Measurements from ENCODE around the gene ZFAND6.
"Not testable (repeated sequence)": the region's sequence is repeated elsewhere in the genome, so short reads cannot be mapped to it uniquely, and the experiment has no call there.

ZFAND6 gene

DNA sequence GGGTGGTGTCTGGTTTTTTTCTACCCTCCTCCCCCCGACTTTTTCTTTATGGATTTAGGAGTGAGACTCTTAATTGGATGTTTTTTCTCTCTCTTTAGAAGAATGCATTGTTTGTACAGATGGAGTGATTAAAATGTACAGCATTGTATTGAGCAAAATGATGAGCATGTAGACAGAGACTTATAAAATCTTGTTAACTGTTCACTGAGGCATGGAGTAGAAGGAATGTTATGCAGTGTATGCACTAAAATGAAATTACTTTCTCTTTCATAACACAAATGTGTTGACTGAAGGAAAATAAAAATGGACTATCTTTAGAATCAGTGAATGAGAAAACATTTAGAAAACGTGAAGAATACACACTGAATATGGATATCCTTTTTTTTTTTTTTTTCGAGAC, 39.8 kb downstream of the ZFAND6 start:
- DNase-seq (ENCODE audit: low read depth) = no peak

DNA sequence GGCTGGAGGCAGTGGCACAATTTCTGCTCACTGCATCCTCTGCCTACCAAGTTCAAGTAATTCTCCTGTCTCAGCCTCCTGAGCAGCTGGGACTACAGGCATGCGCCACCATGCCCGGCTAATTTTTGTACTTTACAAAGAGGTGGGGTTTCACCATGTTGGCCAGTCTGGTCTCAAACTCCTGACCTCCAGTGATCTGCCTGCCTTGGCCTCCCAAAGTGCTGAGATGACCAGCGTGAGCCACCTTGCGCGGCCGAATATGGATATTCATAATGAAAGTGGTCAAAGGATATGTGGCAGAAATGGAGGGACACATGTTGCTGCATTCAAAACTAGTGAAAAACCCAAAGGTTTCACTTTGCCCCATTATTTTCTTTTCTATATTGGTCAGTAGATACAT, 40.2 kb downstream of the ZFAND6 start:
- not testable (repeated sequence) for DNase-seq (ENCODE audit: low read depth)

DNA sequence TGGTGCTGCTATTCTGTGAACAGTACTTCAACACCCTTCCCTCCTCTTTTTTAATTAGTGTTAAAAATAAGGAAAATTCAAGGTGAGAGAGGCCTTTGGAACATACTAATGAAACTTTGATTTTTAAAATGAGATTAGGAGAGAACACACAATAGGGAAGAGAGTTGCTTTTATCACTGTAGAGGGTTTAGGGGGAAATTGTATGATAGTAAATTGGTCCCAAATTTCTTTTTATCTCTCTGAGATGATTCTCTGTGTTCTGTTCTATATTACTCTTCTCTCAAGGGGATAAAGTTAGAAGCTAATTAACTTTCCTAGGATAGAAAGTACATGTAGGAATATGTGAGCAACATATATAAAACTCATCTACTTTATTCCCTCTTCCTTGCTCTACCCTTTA, 40.8 kb downstream of the ZFAND6 start:
- DNase-seq (ENCODE audit: low read depth) = no peak

DNA sequence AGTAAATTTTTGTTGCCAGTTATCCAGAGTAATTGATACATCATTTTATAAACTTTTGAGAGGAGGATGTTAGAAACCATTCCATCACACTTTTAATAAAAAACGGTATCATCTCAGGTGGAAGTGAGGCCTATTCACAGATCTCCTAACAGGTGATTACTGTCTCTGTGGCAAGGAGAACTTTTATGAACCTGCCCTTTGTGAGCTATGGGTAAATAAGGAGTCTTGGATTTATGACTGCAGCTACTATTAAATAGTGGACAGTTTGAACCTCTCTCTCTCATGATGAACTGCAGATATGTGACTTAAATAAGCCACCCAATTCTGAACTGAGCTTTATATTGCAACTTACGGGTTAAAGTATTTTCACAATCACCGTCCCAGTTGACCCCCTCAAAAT, 45.7 kb downstream of the ZFAND6 start:
- no peak for DNase-seq (ENCODE audit: low read depth)

DNA sequence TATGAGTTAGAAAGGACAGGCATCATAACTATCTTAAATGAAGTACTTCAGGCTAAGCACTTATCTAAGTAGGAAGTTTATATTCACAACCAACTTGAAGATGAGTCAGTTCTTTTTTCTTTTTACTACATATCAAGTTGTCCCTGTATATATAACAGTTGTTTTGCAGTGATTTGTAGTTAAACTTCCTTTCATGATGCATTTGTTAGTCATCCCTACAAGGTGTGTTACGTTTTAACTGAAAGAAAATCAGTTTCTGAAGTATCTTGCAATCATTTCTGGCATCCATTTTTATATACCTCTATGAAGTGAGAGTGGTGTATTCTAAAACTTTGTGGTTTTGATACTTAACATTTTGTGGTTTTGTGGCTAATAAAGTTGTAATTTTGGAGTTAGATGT, 46.1 kb downstream of the ZFAND6 start:
- DNase-seq (ENCODE audit: low read depth) = no peak

DNA sequence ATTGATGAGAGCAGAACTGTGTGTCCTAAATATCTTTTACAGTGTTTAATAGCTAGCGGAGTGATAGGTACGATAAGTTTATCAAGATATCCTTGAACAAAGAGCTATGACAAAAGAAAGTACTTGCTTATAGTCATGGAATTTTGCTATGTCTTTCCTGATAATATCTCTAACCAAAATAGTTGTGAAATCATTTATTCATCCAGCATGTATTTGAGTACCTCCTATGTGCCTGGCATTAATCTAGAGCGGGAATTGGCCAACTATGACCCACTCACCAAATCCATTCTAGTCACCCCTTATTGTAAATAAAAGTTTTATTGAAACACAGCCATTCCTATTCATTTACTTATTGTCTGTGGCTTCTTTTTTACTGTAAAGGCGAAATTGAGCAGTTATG, 46.6 kb downstream of the ZFAND6 start:
- DNase-seq (ENCODE audit: low read depth) = no peak

DNA sequence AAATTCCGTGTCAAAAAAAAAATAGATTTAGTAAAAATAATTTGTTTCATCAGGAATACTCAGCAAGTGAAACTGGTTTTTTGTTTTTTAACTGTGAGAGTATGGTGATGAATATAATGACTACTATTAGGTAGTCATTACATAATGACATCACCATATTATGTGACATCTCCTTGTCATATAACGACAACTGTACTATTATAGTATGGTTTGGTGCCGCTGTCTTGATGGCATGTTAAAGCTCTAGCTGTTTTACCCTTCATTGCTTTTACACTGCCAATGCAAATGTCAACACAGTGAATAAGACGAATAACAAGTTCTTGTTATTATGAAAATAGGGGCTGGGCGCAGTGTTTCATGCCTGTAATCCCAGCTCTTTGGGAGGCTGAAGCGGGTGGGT, 47.7 kb downstream of the ZFAND6 start:
- no peak for DNase-seq (ENCODE audit: low read depth)

DNA sequence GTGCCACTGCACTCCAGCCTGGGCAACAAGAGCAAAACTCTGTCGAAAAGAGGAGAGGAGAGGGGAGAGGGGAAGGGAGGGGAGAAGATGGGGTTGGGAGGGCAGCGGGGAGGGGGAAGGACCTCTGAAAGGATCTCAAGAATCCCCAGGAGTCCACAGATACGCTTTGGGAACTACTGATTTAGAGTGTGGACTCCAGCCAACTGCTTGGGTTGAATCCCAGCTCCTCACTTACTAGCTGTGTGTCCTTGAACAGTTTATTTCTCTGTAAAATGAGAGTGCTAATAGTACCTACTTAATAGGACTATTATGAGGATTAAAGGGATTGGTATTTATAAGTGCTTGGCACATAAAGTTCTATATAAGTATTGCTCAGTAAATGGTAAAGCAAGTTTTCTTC, 48.3 kb downstream of the ZFAND6 start:
- DNase-seq (ENCODE audit: low read depth) = no peak

DNA sequence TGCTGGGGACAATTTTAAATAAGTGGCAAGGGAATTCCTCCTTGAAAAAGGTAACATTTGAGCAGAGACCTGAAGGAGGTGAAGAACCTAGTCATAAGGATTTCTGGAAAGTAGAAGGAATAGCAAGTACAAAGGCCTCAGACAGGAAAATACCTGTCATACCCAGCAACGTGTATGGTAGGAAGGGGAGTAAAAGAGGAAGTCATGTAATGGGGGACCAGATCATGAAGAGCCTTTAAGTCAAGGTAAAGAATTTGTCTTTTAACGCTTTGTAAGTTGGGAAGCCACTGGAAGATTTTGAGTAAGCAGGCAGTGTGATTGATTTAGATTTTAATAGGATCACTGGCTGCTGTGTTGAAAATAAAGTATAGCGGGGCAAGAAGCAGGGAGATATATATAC, 49.9 kb downstream of the ZFAND6 start:
- no peak for DNase-seq (ENCODE audit: low read depth)

DNA sequence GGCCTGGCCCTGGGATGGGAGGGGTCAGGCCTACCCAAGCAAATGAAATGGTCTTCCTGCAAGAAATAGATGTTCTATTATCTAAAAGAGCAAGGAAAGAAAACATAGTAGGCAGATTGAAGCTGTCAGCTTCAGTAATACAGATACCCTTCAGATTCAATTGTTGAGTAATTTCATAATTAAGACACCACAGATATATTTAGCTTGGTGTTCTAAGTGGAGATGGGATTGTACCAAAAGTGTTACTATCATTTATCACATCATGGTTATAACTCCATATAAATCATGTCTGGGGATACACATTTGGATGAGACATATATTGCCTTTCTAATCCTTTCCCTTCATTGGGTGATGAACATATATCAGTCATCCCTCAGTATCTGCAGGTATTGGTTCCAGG, 51.4 kb downstream of the ZFAND6 start:
- no peak for DNase-seq (ENCODE audit: low read depth)

DNA sequence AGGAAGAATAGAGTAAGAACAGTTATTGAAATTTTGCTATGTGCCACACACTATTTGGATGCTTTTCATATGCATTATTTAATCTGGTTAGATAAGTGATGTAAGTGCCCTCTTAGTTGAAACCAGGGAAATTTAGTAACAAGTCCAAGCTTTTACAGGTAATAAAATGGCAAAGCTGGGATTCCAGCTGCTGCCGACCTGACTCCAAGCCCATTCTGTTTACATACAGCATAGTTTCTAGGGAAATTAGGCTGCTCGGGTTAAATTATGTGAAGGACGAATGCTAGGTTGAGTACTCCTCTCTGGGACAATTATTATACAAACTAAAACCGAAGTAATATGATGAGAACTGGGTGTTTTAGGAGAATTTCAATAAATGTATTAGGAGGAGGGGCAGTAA, 54.6 kb downstream of the ZFAND6 start:
- no peak for DNase-seq (ENCODE audit: low read depth)

DNA sequence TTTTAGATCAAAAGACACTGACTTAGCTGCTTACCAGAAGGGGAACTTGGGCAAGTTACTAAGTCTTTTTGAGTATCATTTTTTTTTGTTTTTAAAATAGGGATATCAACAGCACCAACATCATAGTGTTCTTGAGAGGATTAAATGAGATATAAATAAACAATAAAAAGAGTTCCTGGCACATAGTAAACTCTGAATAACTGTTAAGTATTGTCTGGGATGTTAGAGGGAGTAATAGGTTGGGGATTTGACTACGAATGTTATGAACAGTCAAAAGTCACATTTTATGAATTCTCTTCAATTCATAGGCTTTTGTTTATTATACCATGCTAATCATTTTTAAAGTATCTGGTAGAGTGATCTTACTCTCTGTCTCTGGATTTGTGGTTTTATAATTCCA, 55.5 kb downstream of the ZFAND6 start:
- no peak for DNase-seq (ENCODE audit: low read depth)

DNA sequence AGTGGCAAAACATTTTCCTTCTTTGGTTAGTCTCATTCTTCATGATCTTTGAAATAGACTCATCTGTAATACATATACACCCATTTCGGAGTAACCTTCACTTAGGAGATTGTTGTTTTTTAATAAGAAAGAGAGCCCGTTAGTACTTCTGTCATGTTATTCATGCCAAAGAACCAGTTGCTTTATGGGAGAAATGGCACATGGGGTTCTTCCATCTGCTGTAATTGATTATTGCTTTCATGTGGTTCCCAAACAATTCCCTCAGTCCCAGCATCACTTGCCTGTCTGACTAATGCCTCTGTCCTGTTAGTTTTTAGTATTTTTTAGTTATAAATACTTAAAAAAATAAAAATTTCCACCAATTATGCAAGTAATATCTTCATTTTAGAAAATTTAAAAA, 59.5 kb downstream of the ZFAND6 start:
- DNase-seq (ENCODE audit: low read depth) = no peak

DNA sequence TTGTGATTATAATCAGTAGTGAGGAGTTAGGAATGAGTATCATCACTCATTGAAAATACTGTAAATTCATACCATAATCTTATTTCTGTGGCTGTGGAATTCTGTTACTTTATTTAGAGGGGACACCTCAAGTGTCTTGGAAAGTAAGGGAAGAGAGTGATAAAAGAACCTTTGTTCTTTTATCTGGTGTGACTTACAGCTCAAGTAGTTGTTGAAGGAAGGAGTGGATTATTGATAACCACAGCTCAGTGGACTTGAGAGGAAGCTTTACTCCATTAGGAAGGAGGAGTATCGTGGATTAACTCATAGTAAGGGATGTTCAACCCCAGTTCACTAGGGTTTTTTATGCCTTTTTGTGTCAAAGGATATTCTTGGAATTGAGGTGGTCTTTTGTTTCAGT, 61.2 kb downstream of the ZFAND6 start:
- no peak for DNase-seq (ENCODE audit: low read depth)

DNA sequence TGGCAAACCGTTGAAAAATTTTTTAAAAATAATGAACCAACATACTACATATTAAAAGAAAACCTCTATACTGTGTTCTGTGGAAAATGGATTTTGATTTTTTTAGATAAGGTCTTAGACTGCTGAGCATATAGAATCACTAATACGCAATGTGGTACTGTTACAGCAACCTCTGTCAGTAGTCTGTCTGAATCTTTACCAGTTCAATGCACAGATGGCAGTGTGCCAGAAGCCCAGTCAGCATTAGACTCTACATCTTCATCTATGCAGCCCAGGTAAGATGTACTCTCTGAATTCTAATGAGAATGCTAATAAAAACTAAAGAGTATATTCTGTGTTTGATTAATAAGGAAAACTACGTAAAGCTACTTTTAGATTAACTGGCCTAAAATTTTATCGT, 62.1 kb downstream of the ZFAND6 start:
- DNase-seq (ENCODE audit: low read depth) = no peak

DNA sequence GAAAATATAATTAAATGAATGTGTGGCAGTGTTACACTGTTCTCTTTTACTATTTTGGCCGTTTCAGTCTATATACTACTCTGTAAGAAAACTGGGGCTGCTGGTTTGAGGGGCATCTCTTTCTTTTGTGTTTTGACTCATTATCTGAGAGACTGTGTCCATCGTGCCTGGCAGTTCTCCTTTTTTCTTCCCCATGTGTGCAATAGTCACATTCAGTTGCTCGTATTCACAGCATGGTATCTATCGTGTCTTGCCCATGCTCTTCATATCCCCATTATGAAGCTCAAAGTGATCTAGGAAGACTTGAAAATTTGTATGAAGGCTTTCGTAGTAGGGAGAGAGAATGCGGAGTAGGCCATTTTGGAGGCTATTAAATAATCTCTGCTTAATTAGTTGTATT, 63.6 kb downstream of the ZFAND6 start:
- DNase-seq (ENCODE audit: low read depth) = no peak

DNA sequence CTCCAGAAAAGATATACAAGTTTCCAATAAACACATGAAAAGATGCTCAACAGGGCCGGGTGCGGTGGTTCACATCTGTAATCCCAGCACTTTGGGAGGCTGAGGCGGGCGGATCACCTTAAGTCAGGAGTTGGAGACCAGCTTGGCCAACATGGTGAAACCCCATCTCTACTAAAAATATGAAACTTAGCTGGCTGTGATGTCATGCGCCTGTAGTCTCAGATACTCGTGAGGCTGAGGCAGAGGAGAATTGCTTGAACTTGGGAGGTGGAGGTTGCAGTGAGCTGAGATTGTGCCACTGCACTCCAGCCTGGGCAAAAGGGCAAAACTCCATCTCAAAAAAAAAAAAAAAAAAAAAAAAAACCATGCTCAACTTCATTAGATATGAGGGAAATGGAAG, 67.8 kb downstream of the ZFAND6 start:
- DNase-seq (ENCODE audit: low read depth) = not testable (repeated sequence)

DNA sequence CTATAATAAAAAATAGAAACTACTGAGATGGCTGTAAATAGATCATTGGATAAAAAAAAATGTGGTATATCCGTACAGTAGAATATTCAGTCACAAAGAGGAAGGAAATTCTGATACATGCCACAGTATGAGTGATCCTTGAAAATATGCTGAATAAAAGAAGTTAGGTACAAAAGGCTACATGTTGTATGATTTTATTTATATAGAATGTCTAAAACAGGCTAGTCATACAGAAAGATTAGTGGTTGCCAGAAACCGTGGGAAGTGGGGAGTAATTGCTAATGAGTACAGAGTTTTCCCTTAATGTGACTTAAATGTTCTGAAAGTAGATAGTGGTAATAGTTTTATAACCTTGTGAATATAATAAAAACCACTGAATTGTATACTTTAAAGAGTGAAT, 68.4 kb downstream of the ZFAND6 start:
- no peak for DNase-seq (ENCODE audit: low read depth)

DNA sequence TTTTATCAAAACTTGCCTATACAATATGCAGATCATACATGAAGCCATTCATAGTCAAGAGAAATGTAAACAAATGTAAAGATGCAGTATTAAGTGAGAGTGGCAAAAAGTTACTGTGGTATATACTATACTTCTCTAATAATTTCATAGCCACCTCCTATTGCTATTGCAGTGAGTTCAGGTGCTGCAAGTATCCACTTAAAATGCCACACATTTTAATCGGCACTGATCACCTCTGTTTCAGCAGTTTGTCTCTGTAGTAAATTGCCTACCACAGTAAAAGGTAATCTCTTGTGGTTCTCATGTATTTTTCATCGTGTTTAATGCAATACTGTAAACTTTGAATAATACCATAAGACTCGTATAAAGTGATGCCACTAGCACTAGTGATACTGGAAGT, 72.9 kb downstream of the ZFAND6 start:
- no peak for DNase-seq (ENCODE audit: low read depth)

DNA sequence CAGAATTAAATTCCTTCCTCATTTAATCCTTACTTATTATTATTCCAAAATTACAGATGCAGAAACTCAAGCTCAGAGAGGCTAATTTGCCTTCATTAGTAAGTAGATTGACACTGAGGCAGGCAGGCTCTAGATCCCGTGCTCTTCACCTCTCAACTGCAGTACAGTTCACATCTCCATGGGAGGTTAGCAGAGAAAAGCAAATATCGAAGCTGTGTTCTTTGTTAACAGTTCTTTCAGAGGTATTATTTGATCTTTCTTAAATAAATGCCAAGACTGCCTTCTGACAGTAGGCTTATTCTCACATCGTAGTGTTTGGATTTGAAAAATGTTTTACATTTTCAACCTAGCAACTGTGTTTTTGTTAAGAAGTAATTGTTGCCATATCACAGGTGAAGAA, 77.4 kb downstream of the ZFAND6 start:
- no peak for DNase-seq (ENCODE audit: low read depth)

DNA sequence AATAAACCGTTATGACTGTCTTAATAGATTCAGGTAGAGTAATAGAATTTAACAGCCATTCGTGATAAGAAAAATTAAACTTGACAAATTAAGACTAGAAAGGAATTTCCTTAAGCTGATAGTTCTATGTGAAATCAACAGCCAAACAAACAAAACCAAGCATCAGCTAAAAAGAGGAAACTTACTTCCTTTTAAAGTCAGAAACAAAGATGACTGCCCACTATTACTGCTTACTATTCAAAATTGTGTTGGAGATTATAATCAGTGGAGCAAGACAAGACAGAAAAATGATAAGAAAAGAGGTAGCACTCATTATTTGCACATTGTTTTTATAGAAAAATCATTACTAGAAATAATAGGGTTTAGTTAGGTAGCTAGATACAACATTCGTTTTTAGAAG, 79.5 kb downstream of the ZFAND6 start:
- DNase-seq (ENCODE audit: low read depth) = no peak

DNA sequence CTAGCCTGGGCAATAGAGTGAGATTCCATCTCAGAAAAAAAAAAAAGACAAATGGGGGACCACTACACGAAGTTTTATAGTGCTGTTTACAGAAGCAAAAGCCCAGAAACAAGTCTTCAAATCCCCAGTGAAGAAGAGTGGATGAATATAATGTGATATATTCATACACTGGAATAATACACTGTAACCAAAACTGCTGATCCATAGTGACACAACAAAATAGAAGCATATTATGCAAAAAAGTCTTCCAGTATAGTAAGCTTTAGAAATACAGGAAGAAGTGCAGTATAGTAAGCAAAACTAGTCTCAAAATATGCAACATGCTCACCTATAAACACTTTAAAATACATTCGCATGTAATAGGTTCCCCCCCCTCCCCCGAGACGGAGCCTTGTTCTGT, 81.4 kb downstream of the ZFAND6 start:
- no peak for DNase-seq (ENCODE audit: low read depth)

DNA sequence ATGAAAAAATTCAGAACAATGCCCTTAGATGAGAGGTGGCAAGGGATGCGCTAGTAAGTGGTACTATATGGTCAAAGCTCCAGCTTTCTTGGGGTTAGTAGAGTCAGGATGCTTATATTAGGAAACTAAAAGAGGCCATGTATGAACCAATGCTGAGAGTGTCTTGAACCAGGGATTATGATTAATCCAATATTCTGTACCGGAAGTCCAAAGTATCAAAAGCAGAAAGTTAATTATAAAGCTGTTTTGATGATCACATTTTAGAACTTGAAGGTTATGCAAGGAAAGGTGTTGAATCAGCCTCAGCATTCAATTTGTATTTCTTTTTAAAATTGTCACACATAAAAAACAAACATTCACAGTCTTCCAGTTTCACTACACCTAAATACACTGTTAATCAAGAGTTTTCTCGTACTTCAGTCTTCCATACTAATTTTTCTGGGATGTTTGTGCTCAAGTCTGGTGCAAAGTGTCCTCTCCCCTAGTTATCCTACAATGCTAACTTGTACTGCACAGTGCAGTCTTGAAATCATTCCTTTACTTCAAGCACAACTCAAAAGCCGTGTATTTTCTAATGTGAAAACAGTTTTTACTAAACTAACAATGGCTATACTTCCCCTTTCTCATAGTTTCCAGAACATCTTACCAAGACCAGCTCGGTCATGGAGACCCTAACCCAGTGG, 82.6 kb downstream of the ZFAND6 start:
- DNase-seq (ENCODE audit: low read depth) = no peak

DNA sequence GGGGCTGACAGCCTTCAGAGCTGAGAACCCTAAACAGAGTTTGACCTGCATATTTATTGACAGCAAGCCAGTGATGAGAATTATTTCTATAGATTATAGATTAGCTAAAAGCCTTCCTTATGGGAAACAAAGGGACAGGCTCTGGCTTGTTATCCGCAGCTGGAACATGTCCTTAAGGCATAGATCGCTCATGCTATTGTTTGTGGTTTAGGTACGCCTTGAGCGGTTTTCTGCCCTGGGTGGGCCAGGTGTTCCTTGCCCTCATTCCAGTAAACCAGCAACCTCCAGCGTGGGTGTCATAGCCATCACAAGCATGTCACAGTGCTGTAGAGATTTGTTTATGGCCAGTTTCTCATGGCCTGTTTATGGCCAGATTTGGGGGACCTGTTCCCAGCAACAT, 83.2 kb downstream of the ZFAND6 start:
- DNase-seq (ENCODE audit: low read depth) = no peak

DNA sequence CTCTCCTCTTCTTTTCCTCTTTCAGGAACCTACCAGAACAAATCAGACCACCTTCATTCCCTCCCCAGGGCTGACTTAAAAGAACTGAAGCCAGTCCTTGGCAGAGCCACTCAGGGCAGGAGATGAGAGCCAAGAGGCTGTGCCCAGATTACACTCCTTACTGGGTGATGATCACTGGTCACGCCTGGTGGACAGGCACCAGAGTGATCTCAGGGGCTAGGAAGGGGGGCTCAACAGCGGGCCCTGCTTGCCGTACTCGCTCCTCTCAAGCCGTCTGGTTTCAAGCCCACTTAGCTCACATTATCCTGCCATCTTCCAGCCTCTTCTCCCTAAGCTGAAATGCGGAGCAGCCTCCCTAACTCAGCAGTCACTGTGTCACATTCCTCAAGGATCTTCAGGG, 91.7 kb downstream of the ZFAND6 start:
- DNase-seq (ENCODE audit: low read depth) = no peak
